Stimulated activated CD8-positive, alpha-beta memory T cell treated with anti-CD3 and anti-CD28 coated beads, Interleukin-15, amount 100 ng/mL, for 48 hours (primary cell): ENCODE results near the gene UBE3B.
A peak's percentile ranks its signal among the peaks of the same experiment; 100 is the strongest.

Experiments used
- DNase-seq, 2 donors: peaks; one replicate each; pipeline ENCODE4 v3.0.0-alpha.2; 2020; ENCODE audit warnings: low read depth in 2 of 2

Gene UBE3B

DNA sequence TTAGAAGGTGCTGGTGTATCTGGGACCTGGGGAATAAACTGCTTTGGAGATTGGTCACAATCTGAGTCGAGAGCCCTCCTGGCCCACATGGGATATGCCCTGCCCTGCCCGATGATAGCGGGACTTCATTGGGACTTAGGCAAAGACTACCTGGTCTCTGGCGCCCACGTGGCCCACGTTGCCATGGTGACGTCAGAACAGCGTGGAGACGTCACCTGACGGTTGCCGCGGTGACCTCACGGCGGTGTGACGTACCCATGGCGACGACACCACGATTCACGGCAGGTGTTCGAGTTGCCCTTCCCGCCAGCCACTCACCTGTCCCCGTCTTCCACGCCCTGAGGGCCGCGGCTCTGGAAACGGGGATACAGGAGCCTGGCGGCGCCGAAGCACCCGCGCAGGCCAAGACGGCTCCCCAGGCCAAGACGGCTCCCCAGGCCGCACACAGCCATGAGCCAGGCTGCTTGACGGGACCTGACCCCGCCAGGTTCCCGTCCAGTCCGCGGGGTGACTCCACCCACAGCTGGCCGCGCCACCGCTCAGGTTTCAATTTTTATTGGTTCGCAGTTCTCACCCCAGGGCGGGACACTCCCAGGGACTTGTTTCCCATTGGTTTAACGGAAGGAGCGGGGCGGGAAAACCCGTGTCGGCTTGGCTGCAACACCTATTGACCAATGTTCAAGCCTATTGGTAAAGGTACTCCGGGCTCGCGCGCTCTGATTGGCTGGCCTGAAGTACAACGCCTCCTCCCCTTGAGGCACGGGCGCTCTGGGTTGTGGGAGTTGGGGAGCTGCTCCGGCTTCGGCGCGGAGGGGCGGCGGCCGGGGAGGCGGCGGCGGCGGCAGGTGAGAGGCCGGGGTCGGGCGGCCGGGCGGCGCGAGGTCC lies 95.8 kb downstream of the UBE3B start, which contains the start of the genes MMAB and MVK:
Gene MMAB (minus strand): TSS at position 476 of the 885 bp plus-strand sequence. CDS start 24 bp downstream, at position 452.
Gene MVK (plus strand): TSS at position 766 of the 885 bp plus-strand sequence. CDS start 1,029 bp downstream, outside the sequence.
- DNase-seq, result peak; percentile 96 to 98

DNA sequence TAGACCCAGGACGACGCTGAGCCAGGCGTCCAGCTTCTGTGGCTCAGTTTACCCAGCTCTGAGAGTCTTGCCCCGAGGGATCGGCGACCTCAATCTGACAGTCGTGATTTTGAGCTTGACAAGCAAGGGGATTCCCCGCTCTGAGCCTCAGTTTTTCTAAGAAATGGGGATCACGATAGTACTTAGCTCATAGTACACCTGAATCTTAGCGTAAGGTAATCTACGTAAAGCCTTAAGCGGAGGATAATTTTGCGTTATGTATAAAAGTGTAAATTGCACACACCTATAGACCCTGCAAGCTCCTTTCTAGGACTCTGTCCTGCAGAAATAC lies 96.4 kb downstream of the UBE3B start:
- no peak for DNase-seq

DNA sequence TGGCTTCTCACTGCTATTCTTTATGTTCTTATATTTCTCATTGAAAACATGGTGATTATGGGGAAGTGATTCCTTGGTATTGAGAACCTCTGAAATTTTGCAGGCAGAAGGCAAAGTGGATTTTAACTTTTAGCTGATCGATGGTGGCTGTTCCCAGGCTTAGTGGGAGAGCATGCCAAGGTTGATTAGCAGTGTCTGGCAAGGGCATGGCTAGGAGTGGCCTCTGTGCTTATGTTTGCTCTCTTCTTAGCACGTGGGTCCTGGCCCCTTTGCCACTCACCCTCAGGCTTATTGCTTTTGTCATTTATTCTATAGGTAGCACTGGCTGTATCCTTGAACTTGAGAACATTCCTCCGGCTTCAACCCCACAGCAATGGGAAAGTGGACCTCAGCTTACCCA lies 98.2 kb downstream of the UBE3B start:
- DNase-seq, result no peak

DNA sequence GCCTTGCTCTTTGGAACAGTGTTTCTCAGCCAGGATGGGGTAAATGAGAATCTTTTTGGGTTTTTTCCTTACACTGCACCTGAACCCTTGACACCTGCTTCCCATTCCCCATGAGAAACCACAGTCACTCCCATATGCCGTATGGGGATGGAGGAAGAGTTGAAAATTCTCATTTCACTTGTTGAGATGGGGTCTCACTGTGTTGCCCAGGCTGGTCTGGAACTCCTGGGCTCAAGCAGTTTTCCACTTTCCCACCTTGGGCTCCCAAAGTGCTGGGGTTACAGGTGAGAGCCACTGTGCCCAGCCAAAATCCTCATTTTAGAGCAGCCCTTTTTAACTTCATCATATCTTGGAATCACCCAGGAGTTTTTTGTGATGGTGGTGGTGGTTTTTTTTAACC lies 99.9 kb downstream of the UBE3B start:
- DNase-seq, result no peak

DNA sequence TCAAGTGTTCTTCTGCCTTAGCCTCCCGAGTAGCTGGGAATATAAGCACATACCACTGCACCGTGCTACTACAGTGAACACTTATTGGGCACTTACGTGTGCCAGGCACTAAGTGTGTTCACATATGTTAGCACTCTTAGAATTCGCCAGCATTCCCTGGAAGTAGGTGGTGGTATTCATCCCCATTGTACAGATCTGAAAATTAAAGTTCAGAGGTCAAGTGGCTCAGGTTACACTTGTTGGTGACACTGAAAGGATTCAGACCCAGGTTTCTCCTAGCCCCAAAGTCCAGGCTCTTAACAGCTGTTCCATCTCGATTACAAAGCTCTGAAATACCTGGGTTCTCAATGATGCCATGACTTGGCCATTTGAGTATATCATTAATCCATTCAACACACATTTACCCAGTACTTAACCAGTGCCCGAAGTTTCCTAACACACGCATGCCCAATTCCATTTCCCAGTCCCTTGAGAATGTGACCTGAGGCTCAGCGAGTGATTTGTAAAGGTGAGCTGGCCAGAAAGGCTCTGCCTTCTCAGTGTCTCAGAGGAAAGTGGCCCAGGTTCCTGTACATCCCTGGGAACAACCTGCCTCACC lies 101.0 kb downstream of the UBE3B start:
- DNase-seq, result no peak

DNA sequence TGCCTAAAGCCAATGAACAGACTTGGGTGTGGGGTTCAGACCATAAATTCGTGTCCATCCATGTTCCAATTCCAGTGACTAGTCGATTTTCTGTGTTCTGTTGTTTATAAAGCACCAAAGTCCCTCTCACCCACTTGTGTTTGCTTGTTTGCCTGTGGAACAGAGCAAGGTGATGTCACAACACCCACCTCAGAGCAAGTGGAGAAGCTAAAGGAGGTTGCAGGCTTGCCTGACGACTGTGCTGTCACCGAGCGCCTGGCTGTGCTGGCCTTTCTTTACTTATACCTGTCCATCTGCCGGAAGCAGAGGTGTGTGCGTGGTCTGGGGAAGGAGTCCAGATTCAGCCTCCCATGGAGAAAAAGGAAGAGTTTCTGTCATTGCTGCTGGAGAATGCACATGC lies 102.2 kb downstream of the UBE3B start:
- no peak for DNase-seq

DNA sequence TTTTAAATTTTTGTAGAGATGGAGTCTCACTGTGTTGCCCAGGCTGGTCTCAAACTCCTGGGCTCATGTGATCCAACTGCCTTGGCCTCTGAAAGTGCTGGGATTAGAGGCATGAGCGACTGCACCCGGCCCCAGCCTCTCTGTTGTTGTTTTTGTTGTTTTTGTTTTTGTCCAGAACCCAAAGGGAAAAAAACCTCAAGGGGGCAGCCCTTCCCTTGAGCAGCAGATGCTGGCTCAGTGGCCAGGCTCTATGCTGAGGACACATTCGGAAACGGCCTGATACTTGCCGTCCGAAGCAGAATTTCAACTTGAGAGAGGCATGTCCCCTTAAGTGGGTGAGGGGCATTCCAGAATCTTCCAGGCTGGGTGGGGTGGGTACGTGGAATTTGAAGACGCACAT lies 102.8 kb downstream of the UBE3B start:
- no peak for DNase-seq

DNA sequence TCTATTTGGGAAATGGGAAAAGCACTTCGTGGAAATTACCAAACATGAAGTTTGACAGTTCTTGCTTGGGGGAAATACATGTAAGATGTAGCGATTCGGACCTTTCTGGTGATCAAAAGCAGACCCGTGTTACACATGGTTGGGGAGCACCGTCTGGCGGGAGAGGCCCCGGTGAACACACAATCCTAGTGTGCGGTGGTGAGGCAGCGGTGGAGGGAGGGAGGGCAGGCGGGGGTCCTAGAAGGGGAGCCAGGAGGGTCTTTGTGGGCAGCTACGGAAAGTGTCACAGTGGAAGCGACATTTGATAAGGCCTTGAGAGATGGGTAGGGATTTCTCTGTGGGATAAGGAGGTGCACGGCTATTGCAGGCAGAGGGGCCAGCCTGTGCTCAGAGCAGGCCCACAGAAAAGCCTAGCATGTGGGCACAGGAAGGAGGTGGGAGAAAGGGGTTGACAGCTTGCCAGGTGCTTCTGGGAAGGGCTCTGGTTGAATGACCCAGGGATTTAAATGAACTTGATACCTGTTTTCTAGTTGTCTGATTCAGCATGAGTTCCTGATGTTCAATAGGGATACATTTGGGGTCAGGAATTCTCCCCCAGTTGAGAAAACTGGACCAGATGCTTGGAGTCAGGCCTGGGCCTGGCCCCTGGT lies 103.4 kb downstream of the UBE3B start:
- DNase-seq, result no peak

DNA sequence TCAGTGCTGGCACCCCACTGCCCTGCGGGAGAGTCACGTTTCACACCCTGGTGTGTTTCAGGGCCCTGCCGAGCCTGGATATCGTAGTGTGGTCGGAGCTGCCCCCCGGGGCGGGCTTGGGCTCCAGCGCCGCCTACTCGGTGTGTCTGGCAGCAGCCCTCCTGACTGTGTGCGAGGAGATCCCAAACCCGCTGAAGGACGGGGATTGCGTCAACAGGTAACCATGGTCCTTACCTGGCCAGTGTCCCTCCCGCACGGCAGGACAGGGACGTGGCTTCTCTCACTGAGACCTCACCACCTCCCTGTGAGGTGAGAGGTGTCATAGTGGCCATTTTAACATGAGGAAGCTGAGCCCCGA lies 103.9 kb downstream of the UBE3B start:
- no peak for DNase-seq

DNA sequence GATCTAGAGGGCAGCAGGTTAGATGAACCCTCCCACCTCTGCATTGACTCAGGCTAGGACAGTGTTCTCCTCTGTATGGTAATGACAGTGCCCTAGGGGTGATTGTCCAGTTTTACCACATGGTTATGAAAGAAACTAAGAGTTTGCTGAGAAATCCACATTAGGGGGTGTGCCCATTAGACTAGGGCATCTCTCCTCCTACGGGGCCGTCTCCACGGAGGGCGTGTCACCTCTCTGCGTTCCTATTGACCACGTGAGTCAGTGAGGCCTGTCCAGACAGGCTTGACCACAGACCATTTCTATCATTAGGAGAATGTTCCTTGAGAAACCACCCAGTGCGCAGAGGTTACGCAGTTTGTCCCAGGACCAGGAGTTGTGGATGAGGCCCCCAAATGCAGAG lies 104.4 kb downstream of the UBE3B start:
- no peak for DNase-seq

DNA sequence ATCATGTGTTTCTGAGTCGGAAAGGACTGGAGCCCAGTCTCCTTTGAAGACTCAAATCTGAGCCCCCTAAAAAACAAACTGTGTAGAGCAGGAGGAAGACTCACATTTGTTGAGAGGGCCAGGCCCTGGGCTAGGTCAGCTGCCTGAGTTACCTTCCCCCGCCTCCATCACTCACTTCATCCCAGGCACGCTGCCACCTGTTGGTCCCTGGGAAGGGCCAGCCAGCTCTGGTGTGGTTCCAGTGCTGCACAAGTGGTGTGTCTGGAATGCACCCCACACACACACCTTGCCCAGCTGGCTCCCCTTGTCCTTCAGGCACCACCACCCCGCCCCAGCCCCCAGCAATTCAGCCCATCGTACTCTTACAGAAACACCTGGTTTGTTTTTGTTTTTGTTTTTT lies 105.2 kb downstream of the UBE3B start:
- no peak for DNase-seq

DNA sequence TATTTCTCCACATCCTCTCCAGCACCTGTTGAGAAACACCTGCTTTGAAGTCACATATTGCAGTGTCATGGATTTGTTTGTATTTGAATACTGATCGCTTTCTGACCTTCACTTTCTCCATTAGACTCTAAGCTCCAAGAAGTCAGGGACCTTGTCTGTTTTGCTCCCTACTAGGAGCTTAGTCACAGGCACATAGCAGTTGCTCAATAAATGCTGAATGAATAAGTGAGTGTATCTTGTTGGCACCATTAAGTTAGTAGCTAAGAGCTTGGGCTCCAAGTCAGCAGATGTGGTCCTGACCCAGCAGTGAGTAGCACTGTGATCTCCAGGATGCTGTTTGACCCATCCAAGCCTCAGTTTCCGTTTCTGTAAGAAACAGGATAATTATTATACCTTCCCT lies 106.3 kb downstream of the UBE3B start:
- DNase-seq, result no peak
